ENCODE data around the gene FLOT2. TPM values are rescaled to one million over a fixed set of nuclear protein-coding genes. Genes with fewer than 3 reads are reported as not detected.

The FLOT2 gene
- total and polyA plus RNA-seq, 10 of the 15 experiments (the other 5 are each of a cell fraction or from before 2014, with no cell fraction given): 56.8 to 302 (median 149) TPM

- DNase-seq (ENCODE audit: low read depth, low spot score) (peak; percentile 47), FAIRE-seq (peak; percentile 49), ATAC-seq (peak; percentile 75)
- H2AFZ ChIP-seq (ENCODE audit: control insufficient read depth, low read depth, low read length): no peak overlapping the region
- RAD21 ChIA-PET (ENCODE audit: unreplicated experiment): interaction anchor here (0.8 to 2.5 kb wide), 4 partner anchors 19 to 163 kb away, joined by 3 to 6 read pairs (median 4); partner anchors contain the start of gene PHF12
- CTCF ChIA-PET: interaction anchor here (0.9 to 3.3 kb wide), 9 partner anchors 10 to 199 kb away, joined by 3 to 21 read pairs (median 6); partner anchors contain the start of gene TLCD1
- H3K27me3 ChIP-seq (replicated peaks in 1 of 2; ENCODE audit: control insufficient read depth in 2 of 2, insufficient read depth in 2 of 2, low read length in 1 of 2): no peaks in the 10 kb centered on the region
- no peak overlapping the region for H3K9ac ChIP-seq (ENCODE audit: control insufficient read depth, insufficient read depth, low read length)
- SMC1A ChIA-PET (ENCODE audit: uncharacterized antibody, unreplicated experiment): interaction anchor here (0.8 to 7.3 kb wide), 12 partner anchors 9 to 199 kb away, joined by 3 to 34 read pairs (median 4); partner anchors contain the start of gene FAM222B
- H3K4me2 ChIP-seq (ENCODE audit: control insufficient read depth, insufficient read depth): 0 out of 2 replicates have a peak overlapping the region, but pooled peaks have one; percentile 11
- BruUV-seq (replicated peaks): no TSS peak
- peaks cover 20% of the 10 kb centered on the region for H3K79me2 ChIP-seq (ENCODE audit: control insufficient read depth, insufficient read depth, low read length)
- intact Hi-C loops (cut with micrococcal nuclease; ENCODE audit: unreplicated experiment): no loop called here
- 0 out of 2 replicates have a peak, but pooled peaks cover 3% of the 10 kb centered on the region for H4K20me1 ChIP-seq (ENCODE audit: control insufficient read depth, insufficient read depth)
- POLR2A ChIA-PET: interaction anchor here (0.6 to 2.6 kb wide), 4 partner anchors 10 to 206 kb away, joined by 3 to 7 read pairs (median 4); partner anchors contain the start of gene RPL23A
- peaks cover 16 to 40% of the 10 kb centered on the region in 2 experiments for H3K36me3 ChIP-seq (ENCODE audit: control insufficient read depth in 2 of 2, insufficient read depth in 2 of 2, low read length in 1 of 2)
- WGBS (ENCODE audit: insufficient coverage, insufficient replicate concordance, low lambda C conversion rate, missing lambda C conversion rate): 0% methylated on average over 2 of the region's 2 CpGs
- H3K4me3 ChIP-seq: no peak overlapping the region
- H3K27ac ChIP-seq (ENCODE audit: control insufficient read depth, insufficient read depth): no peak overlapping the region
- H3K9me3 ChIP-seq (replicated peaks; ENCODE audit: control insufficient read depth, insufficient read depth, low read length): peaks cover 8% of the 10 kb centered on the region; the same call in 2 of the 3 replicates
- peaks cover 12% of the 10 kb centered on the region for H3K4me1 ChIP-seq (ENCODE audit: control insufficient read depth, insufficient read depth, low read length)
- in situ Hi-C loops (cut with MboI): no loop called here
- no peak for TF ChIP-seq CHD2 (IDR thresholded peaks at IDR 0.05; ENCODE audit: borderline replicate concordance, low read depth, low read length)
- peak; percentile 61 for TF ChIP-seq PKNOX1 (IDR thresholded peaks at IDR 0.05)
- TF ChIP-seq SUPT20H (IDR thresholded peaks at IDR 0.05; ENCODE audit: borderline replicate concordance, control insufficient read depth, low read depth, low read length): no peak
- no peak for TF ChIP-seq ETV6 (conservative IDR thresholded peaks at IDR 0.05 in 1 of 2, IDR thresholded peaks at IDR 0.05 in 1 of 2; ENCODE audit: borderline replicate concordance in 1 of 2, low read depth in 1 of 2)
- TF ChIP-seq TAF1 (IDR thresholded peaks at IDR 0.05; ENCODE audit: borderline replicate concordance, low read depth, low read length): no peak
- peak; percentile 73 to 74; a peak in 3 of 4 replicates for TF ChIP-seq IKZF2 (IDR thresholded peaks at IDR 0.05)
- peak; percentile 52; the same call in 1 of the 2 replicates for TF ChIP-seq DPF2 (IDR thresholded peaks at IDR 0.05)
- TF ChIP-seq SMARCA5 (IDR thresholded peaks at IDR 0.05): no peak
- TF ChIP-seq NR2C2 (IDR thresholded peaks at IDR 0.05; ENCODE audit: borderline replicate concordance, control insufficient read depth, insufficient read length, low read depth): no peak
- TF ChIP-seq RCOR1 (conservative IDR thresholded peaks at IDR 0.05; ENCODE audit: low read depth, low read length): no peak
- peak; percentile 87 for TF ChIP-seq ATF2 (IDR thresholded peaks at IDR 0.05; ENCODE audit: low read length)
- peak; percentile 75 for TF ChIP-seq NBN (IDR thresholded peaks at IDR 0.05)
- TF ChIP-seq BHLHE40 (IDR thresholded peaks at IDR 0.05; ENCODE audit: borderline replicate concordance in 1 of 2, low read depth in 2 of 2, low read length in 1 of 2): 0 out of 4 replicates have a peak, but pooled peaks have one; percentile 15 to 22
- peak; percentile 95 for TF ChIP-seq RUNX3 (IDR thresholded peaks at IDR 0.05; ENCODE audit: low read length)
- TF ChIP-seq MTA2 (IDR thresholded peaks at IDR 0.05; ENCODE audit: low read depth): peak; percentile 82
- TF ChIP-seq FOXM1 (IDR thresholded peaks at IDR 0.05; ENCODE audit: low read depth, low read length): no peak
- no peak for TF ChIP-seq CTCF (IDR thresholded peaks at IDR 0.05 in 2 of 3, conservative IDR thresholded peaks at IDR 0.05 in 1 of 3; ENCODE audit: control insufficient read depth in 2 of 3, extremely low read depth in 1 of 3, insufficient read depth in 1 of 3, low read depth in 3 of 3, low read length in 3 of 3)
- TF ChIP-seq FOXK2 (IDR thresholded peaks at IDR 0.05): peak; percentile 87
- TF ChIP-seq SP1 (IDR thresholded peaks at IDR 0.05; ENCODE audit: low read depth, low read length): no peak
Observed at GRCh38 chr17:28925912-28926365, 28.4 kb upstream of the FLOT2 start.

Data from GM12878 (cell line).